GM18873 (cell line): ENCODE results near the gene WIPF2.

Experiments
- ATAC-seq: cut with Tn5 transposase; IDR thresholded peaks from one replicate; pipeline ENCODE4 v1.9.1; 2021; ENCODE audit warnings: mild to moderate bottlenecking, moderate library complexity, moderate number of reproducible peaks; ENCODE audit not compliant: unreplicated experiment, low FRiP score

Gene WIPF2

DNA sequence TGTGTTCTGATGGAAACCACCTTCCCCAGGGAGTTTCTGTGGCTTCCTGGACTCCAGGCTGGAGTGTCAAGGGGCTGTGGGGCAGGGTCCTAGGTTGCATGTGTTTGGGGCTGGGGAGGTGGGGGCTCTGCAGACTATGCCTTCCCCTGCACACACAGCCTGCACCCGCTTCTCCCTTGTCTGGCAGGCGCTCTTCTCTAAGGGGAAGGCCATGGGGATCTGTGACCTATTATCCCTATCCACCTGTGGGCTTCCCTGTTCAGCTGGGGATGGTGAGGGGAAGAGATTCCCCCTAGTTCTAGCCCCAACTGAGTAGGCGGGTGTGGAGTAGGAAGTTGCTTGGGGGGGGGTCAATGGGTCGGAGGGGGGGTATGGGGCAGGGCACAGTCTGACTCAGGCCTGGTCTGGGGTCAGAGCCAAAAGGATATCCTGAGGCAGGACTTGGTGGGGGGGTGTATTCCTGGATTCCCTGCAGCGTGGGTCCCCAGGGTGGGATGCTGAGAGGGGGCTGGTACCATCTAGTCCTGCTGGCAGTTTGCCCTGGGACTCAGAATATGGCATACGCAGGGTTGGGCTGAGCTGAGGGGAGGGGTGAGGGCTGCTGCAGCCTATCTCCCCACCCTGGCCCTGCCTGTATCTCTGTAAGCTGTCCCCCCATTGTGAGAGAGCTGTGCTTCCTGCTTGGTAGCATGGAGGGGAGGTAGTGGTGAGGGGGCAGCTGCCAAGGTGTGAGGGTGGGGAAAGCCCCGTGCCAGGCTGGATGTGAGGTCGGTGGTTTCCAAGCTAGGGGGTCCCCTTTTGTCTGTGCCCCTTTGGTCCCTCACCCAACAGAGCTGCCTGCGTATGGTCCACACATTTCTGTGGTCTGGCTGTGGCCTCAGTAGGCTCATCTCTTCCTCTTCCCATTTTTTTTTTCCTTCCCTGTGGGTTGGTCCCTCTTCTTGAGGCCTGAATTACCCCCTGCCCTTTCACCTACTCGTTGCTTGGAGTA is 104.6 kb downstream of the WIPF2 start:
- ATAC-seq = no peak

GRCh38 chr17:40325156-40326013 is 106.3 kb downstream of the WIPF2 start:
- ATAC-seq = no peak

GRCh38 chr17:40326014-40326831 is 107.1 kb downstream of the WIPF2 start:
- ATAC-seq = no peak

DNA sequence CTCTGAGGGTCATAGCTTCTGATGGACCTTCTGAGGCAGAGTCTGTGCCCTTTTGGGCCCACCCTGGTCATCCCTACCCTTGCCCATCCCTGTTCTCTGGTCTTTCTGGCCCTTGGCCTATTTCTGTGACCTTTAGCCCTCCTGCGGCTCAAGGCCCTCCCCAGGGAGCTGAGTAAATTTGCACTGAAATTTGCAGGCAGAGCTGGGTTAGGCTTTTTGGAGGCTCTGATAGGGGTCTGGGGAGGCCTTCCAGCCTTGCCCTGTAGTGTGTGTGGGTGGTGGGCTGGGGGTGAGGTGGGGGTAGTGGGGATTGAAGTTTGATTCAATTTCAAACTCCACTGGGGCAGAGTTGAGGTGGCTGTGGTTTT is 107.7 kb downstream of the WIPF2 start:
- no peak for ATAC-seq

DNA sequence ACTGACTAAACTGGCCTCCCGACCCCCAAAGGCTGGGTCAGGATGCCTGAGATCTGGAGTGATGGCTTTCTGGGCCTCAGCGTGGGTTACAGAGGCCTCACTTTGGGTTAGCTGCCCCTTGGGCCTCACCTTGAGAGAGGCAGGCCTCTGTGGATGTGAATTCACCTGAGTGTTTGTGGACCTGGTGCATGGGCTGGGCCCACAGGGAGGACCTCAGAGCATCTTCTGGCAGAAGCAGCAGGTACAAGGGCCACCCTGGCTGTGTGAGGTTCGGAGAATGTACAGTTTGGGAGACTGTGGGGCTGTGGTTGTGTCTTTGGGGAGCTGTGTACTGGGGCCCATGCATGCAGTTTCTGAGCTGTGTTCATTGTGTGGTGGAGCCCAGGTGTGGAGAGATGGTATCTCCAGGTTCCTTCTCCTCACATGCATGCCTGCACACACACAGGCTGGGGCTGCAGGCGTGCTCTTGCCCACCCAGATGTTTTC is 108.2 kb downstream of the WIPF2 start:
- ATAC-seq = no peak

GRCh38 chr17:40327735-40328385 is 108.8 kb downstream of the WIPF2 start:
- no peak for ATAC-seq

GRCh38 chr17:40328386-40328766 is 109.3 kb downstream of the WIPF2 start:
- ATAC-seq = no peak

GRCh38 chr17:40329839-40330794 is 111.0 kb downstream of the WIPF2 start:
- no peak for ATAC-seq

- ATAC-seq = no peak
Measured at GRCh38 chr17:40330850-40331470, 111.9 kb downstream of the WIPF2 start.

- ATAC-seq = no peak
Measured at GRCh38 chr17:40331743-40332641, 112.9 kb downstream of the WIPF2 start.
